SK-N-DZ (cell line): ENCODE results near the gene HESX1.

ENCODE experiments used
- DNase-seq: peaks from one replicate; pipeline ENCODE4 v3.0.0-alpha.2; 2015; ENCODE audit warnings: low spot score

The HESX1 gene

GRCh38 chr3:57168151-57168550 is 31.6 kb downstream of the HESX1 start:
- no peak for DNase-seq

- no peak for DNase-seq
Measured at GRCh38 chr3:57166660-57167059, 33.1 kb downstream of the HESX1 start.

- no peak for DNase-seq
Measured at GRCh38 chr3:57165641-57166040, 34.1 kb downstream of the HESX1 start.

GRCh38 chr3:57164657-57165573 is 34.9 kb downstream of the HESX1 start, which contains the start of gene IL17RD:
TSS of gene IL17RD (minus strand) at chr3:57165353. CDS start at chr3:57165286, 67 bp downstream.
- DNase-seq, result peak; percentile 64

- DNase-seq, result no peak
Measured at GRCh38 chr3:57164217-57164656, 35.5 kb downstream of the HESX1 start.

- DNase-seq, result no peak
Measured at GRCh38 chr3:57163751-57164150, 36.0 kb downstream of the HESX1 start.

GRCh38 chr3:57161915-57162314 is 37.9 kb downstream of the HESX1 start:
- DNase-seq, result no peak

GRCh38 chr3:57160765-57161538 is 38.8 kb downstream of the HESX1 start:
- no peak for DNase-seq

- no peak for DNase-seq
Measured at GRCh38 chr3:57160076-57160764, 39.6 kb downstream of the HESX1 start.

- no peak for DNase-seq
Measured at GRCh38 chr3:57158813-57159738, 40.7 kb downstream of the HESX1 start.

GRCh38 chr3:57158325-57158724 is 41.5 kb downstream of the HESX1 start:
- no peak for DNase-seq

GRCh38 chr3:57157545-57157944 is 42.2 kb downstream of the HESX1 start:
- DNase-seq, result no peak

GRCh38 chr3:57155310-57155643 is 44.5 kb downstream of the HESX1 start:
- DNase-seq, result no peak

- DNase-seq, result no peak
Measured at GRCh38 chr3:57154470-57155309, 45.1 kb downstream of the HESX1 start.

- DNase-seq, result no peak
Measured at GRCh38 chr3:57152151-57153143, 47.3 kb downstream of the HESX1 start.

GRCh38 chr3:57151749-57152148 is 48.0 kb downstream of the HESX1 start:
- no peak for DNase-seq

GRCh38 chr3:57151021-57151449 is 48.7 kb downstream of the HESX1 start:
- no peak for DNase-seq

GRCh38 chr3:57150113-57150581 is 49.6 kb downstream of the HESX1 start:
- DNase-seq, result no peak
